ENCODE data around the gene COL5A1. TPM values are rescaled to one million over a fixed set of nuclear protein-coding genes. Genes with fewer than 3 reads are reported as not detected.

COL5A1 gene
- total and polyA plus RNA-seq, 4 donors = 12.2 to 169 (median 65.4) TPM

DNA sequence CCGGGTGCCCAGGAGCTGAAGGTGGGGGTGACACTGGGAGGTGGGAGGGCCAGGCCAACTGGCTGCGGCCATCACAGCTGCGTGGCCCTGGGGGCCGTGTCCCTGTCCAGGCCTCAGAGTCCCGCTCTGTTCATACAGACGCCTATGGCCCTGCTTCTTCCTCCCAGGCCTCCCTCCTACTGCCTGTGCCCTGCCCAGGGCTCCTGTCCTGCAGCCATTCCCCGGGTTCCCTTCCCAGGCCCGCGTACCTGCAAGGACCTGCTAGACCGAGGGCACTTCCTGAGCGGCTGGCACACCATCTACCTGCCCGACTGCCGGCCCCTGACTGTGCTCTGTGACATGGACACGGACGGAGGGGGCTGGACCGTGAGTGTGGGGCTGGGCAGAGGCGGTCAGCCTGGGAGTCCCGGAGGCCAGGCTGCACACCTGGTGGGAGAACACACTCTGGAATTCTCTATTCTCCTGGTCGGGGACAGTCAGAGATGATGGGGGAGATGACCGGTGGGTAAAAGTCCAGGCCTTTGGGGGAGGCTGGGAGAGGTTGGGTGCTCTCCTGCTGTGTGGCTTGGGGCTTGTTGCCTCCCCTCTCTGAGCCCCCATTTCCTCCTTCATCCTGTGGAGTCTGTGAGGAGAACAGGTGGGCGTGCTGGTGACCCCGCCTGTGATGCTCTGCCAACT lies 243.5 kb downstream of the COL5A1 start:
- H3K4me3 ChIP-seq = no peak overlapping the region
- DNase-seq = no peak
- H3K4me1 ChIP-seq (ENCODE audit: control insufficient read depth in 5 of 5, insufficient read depth in 5 of 5, low read length in 5 of 5) = peaks cover 0 to 16% (median 0%) of the 10 kb centered on the region in 5 donors
- WGBS, 2 donors = 93 to 94% methylated on average over 22 of the region's 22 CpGs
- H3K9me3 ChIP-seq (ENCODE audit: control insufficient read depth in 4 of 4, insufficient read depth in 3 of 4, low read length in 3 of 4) = peaks cover 0 to 3% (median 0%) of the 10 kb centered on the region in 4 donors
- TF ChIP-seq, protein P1, sequence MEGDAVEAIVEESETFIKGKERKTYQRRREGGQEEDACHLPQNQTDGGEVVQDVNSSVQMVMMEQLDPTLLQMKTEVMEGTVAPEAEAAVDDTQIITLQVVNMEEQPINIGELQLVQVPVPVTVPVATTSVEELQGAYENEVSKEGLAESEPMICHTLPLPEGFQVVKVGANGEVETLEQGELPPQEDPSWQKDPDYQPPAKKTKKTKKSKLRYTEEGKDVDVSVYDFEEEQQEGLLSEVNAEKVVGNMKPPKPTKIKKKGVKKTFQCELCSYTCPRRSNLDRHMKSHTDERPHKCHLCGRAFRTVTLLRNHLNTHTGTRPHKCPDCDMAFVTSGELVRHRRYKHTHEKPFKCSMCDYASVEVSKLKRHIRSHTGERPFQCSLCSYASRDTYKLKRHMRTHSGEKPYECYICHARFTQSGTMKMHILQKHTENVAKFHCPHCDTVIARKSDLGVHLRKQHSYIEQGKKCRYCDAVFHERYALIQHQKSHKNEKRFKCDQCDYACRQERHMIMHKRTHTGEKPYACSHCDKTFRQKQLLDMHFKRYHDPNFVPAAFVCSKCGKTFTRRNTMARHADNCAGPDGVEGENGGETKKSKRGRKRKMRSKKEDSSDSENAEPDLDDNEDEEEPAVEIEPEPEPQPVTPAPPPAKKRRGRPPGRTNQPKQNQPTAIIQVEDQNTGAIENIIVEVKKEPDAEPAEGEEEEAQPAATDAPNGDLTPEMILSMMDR (IDR thresholded peaks at IDR 0.05; ENCODE audit: control extremely low read depth, extremely low read depth) = no peak
- H3K27ac ChIP-seq (ENCODE audit: low read depth in 1 of 2, low read length in 1 of 2) = no peak overlapping the region
- H3K27me3 ChIP-seq (ENCODE audit: control insufficient read depth in 3 of 3, insufficient read depth in 3 of 3, low read length in 2 of 3) = no peaks in the 10 kb centered on the region
- no peak for ATAC-seq (ENCODE audit: insufficient read depth, low FRiP score)
- H3K9ac ChIP-seq (ENCODE audit: insufficient read depth in 1 of 2, low read length in 2 of 2) = no peak overlapping the region
- no peaks in the 10 kb centered on the region for H3K36me3 ChIP-seq (ENCODE audit: control insufficient read depth in 4 of 4, insufficient read depth in 4 of 4, low read length in 4 of 4)

DNA sequence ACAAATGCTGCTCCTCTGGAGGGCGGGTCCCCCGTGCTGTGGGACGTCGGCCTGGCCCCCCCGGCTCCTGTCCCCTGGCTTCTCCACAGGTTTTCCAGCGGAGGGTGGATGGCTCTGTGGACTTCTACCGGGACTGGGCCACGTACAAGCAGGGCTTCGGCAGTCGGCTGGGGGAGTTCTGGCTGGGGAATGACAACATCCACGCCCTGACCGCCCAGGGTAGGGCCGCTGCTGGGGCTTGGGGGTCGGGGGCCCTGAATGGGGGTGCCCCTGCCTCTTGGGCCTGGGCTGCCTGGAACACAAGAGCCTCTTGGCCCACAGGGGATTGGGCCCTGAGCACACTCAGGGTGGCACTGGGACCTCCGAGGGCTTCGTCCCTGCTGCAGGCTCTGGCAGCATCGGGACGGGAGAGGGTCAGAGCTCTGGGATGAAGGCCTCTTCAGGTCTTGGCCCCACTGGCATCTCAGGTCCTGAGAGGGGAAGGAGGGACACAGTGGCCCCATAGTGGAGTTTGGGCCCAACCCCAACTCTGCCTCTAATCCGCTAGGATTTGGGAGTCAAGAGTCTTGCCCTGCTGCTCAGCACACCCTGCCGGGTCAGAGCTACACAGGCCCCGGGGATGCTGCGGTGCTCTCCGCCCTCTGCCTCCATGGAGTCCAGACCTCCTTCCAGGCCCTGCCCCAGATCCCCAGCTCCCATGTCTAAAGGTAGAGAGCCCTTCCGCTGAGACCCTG lies 244.2 kb downstream of the COL5A1 start:
- DNase-seq = no peak

DNA sequence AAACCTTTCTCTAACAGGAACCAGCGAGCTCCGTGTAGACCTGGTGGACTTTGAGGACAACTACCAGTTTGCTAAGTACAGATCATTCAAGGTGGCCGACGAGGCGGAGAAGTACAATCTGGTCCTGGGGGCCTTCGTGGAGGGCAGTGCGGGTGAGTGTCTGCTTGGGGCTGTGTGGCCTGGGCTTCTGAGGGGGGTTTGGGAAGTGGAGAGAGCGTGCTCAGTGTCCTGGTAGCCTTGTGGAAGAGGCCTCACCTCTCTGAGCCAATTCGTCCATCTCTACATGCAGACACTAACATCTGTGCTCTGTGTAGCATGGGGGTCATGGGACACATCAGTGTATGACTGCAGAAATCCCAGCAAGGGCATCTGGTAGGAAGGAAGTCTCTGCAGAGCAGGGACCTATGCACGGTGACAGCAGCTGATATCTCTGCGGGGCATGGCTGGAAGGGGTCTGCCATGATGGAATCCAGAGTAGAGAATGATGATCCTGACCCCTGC lies 244.9 kb downstream of the COL5A1 start:
- Histone ChIP-seq H3K4me3 (no peak overlapping the region), H3K36me3 (ENCODE audit: control insufficient read depth in 4 of 4, insufficient read depth in 4 of 4, low read length in 4 of 4) (no peaks in the 10 kb centered on the region), H3K27ac (ENCODE audit: low read depth in 1 of 2, low read length in 1 of 2) (no peak overlapping the region), H3K9ac (ENCODE audit: insufficient read depth in 1 of 2, low read length in 2 of 2) (no peak overlapping the region), H3K4me1 (ENCODE audit: control insufficient read depth in 5 of 5, insufficient read depth in 5 of 5, low read length in 5 of 5) (peaks cover 0 to 10% (median 0%) of the 10 kb centered on the region in 5 donors), H3K27me3 (ENCODE audit: control insufficient read depth in 3 of 3, insufficient read depth in 3 of 3, low read length in 2 of 3) (no peaks in the 10 kb centered on the region), H3K9me3 (ENCODE audit: control insufficient read depth in 4 of 4, insufficient read depth in 3 of 4, low read length in 3 of 4) (peaks cover 0 to 3% (median 0%) of the 10 kb centered on the region in 4 donors)
- DNase-seq (no peak), ATAC-seq (ENCODE audit: insufficient read depth, low FRiP score) (no peak)
- TF ChIP-seq, protein P1 (IDR thresholded peaks at IDR 0.05; ENCODE audit: control extremely low read depth, extremely low read depth) = no peak
- 90 to 91% methylated on average over 11 of the region's 11 CpGs for WGBS, 2 donors

More for the DNA sequence above, 244.2 kb downstream of the COL5A1 start:
- Histone ChIP-seq H3K27ac (ENCODE audit: low read depth in 1 of 2, low read length in 1 of 2) (no peak overlapping the region), H3K9me3 (ENCODE audit: control insufficient read depth in 4 of 4, insufficient read depth in 3 of 4, low read length in 3 of 4) (peaks cover 0 to 3% (median 0%) of the 10 kb centered on the region in 4 donors), H3K27me3 (ENCODE audit: control insufficient read depth in 3 of 3, insufficient read depth in 3 of 3, low read length in 2 of 3) (no peaks in the 10 kb centered on the region), H3K9ac (ENCODE audit: insufficient read depth in 1 of 2, low read length in 2 of 2) (no peak overlapping the region), H3K4me1 (ENCODE audit: control insufficient read depth in 5 of 5, insufficient read depth in 5 of 5, low read length in 5 of 5) (peaks cover 0 to 10% (median 0%) of the 10 kb centered on the region in 5 donors), H3K36me3 (ENCODE audit: control insufficient read depth in 4 of 4, insufficient read depth in 4 of 4, low read length in 4 of 4) (no peaks in the 10 kb centered on the region), H3K4me3 (no peak overlapping the region)
- ATAC-seq (ENCODE audit: insufficient read depth, low FRiP score) = no peak
- WGBS, 2 donors = 93 to 96% methylated on average over 24 of the region's 24 CpGs
- TF ChIP-seq, protein P1 (IDR thresholded peaks at IDR 0.05; ENCODE audit: control extremely low read depth, extremely low read depth) = no peak

Data from lung (tissue), 12 donors.